Renal cortex interstitium (tissue), 11 donors: ENCODE results near the gene XRCC4. TPM values are rescaled to one million over a fixed set of nuclear protein-coding genes. Genes with fewer than 3 reads are reported as not detected.

Source experiments
- DNase-seq, 11 donors: peaks; one replicate each; pipeline ENCODE4 v3.0.0-alpha.2; 2013; ENCODE audit warnings: low read depth in 9 of 11, low spot score in 4 of 11; ENCODE audit errors: extremely low read depth in 1 of 11
- polyA plus RNA-seq, 3 donors: library from polyadenylated mRNA; unstranded; fragments of 120-200 nt; gene quantifications; one replicate each; pipeline ENCODE4 v1.2.1, GENCODE V29; 2013; ENCODE audit not compliant: insufficient read length in 3 of 3

Gene XRCC4
- polyA plus RNA-seq, 3 donors, result 11.0 to 14.8 (median 11.5) TPM

DNA sequence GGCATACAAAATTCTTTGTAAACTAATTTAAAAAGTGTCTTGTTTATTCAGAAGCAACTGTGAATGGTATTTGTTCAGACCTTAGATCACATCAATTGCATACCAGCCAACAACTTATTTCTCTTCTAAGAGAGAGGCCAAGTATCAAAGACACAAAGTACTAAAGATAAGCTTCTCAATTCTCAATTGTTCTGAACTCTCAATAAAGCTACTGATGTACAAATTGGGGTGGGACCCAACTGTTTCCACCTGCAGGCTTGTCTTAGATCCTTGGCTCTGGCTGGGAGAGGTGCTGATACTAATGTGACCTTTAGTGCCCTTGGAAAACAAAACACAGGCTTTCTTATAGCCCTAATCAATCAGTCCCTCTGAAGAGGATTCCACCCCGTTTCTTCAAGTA, 22.1 kb downstream of the XRCC4 start:
- DNase-seq, result no peak

DNA sequence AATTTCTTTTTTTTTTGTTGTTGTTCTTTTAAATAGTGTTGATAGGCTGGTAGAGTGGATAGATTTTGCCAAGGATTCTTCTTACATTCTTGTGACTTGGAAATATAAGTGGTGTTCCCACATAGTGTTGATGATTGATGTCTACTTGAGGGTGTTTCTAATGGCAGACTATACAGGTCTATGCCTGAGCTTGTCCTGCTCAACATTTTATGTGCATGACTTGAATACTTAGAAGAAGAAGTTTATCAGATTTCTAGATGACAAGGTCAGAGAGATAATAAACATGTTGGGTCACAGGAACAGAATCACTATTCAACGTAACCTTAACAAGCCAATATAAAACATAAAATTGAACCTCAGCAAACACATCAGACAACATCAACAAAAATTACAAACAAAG, 24.2 kb downstream of the XRCC4 start:
- DNase-seq, result no peak

DNA sequence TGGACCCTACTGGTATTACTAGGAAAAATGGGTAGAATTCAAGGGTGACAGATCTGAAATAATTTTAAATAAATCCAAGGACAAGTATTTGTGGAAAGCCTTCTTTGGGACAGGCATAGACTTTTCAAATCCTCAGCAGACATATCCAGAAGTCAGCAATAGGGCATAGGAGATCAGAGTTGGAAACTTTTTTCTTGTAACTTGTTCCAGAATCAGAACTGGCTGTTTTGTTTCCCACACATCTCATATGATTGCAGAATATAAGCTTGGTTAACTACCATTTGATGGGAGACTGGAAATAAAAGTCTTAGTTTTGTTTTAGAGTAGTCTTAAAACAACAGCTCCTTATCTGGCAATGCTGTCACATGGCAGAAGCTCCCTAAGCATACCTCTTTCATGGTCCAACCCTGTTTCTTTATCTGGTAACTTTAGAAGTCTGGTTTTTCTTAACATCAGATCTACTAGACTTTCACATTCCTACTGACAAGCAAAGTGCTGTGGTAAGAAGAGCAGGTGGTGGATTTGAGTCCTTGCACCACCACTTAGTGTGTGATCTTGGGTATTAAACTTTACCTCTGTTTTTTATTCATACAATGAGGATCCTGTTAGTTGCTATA, 25.1 kb downstream of the XRCC4 start:
- no peak for DNase-seq

DNA sequence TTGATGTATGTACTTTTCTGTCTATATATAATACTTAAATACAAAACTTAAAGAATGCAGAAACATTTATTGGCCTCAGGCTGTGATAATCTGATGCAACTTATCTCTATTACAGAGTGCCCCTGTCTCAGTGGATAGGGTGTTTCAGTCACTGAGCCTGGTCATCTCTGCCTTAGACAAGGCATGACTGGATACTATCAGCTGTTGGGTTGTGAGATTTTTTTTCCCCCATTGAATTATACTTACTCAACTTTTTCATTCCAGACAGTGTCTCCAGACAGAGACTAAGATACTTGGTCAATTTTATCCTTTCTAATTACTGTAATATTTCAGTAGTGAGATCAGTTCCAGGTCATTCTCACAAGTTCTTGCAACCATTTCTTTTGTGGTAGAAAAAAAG, 26.7 kb downstream of the XRCC4 start:
- no peak for DNase-seq

DNA sequence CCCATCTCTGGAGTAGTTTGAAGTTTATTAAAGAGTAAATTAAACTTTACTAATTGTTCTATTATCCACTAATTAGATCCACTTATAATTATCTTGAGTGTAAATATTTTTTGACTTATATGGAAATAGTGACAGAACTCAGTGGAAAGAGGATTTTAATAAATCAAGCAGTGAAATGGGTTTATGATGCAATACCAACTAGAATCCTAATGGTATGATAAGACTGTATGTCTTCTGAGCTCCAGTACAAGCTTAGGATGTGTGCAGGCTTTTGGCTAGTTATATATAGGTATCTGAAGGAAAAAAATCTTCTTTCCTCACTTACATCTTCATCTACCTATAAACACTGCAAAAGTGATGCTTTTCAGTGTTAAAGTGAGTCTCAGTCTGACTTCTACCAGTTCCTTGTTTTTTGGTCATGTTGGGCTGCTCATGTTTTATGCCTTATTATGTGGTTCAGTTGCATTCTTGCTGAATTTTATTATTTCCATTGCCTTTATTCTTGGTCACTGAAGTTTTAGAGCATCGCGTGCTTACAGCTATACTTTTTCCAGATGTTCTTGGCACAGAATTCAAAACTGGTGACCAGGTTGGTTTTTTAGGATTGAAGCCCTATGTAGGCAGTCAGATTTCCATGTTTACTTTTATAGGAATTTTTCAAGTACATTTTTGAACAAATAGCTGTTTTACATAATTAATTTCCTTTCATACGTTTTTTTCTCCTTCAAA, 30.5 kb downstream of the XRCC4 start:
- no peak for DNase-seq

DNA sequence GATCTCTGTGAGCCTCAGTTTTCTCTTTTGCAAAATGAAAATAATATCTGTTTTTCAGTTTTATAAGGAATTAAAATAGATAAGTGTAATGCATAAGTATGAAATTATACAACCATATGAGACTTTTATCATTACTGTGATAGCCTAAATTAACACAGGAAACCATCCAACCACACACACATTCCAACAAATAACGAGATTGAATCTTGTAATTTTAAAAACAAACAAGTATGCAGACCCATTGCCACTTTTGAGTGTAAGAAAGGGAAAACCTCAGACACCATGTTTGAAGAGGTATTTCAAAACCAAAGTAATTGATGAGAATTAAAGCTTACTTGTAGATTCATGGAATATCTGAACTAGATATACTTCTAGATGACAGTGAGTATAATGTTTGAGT, 32.0 kb downstream of the XRCC4 start:
- DNase-seq, result no peak

DNA sequence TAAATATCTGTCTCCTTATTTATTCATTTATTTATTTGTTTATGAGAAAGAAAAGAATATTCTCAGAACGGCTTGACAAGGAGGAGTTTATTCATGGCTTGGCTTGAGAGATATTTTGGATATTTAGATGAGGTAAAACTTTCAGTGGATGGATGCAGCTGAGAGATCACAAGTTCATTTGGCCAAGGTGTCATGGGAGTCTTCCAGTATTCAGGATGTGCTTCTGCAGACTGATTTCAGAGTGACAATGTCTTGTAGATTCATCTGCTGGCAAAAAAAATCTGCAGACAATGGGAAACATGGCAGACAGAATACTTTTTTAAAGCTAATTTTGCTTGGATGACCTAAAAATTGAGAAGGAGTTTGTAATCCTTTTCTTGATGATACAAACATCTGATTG, 38.5 kb downstream of the XRCC4 start:
- no peak for DNase-seq

DNA sequence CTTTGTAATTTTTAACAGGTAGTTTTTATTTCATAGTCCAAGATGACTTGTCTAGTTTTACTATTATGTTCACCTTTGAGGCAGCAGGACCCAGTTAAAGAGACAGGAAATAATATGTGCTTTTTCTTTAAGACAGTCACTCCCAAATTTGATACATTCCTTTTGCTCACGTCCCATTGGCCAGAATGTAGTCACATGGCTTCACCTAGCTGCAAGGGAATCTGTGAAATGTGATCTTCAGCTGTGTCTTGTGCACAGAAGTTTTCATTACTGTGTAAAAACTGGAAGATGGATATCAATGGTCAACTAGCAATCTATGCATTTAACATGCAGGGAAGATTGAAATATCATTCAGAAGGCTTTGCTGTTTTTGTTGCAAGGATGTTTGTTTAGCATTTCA, 41.1 kb downstream of the XRCC4 start:
- no peak for DNase-seq

DNA sequence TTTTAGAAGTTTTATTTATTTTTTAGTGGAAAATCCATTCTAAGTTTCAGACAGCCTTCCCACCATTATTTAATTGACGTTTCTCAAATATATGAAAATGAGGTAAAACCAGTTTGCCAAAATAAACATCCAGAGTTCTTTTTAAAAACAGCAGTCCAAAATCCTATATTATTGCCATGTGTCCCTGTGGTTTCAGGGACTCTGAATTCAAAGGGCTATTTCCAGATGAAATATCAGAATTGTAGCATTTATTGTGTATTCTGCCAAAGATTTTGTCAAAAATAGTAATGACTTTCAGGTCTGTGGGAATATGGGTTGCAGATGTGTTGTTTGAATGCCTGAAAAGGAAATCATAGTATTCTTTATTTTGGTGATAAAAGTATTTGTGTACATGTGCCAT, 41.6 kb downstream of the XRCC4 start:
- no peak for DNase-seq

DNA sequence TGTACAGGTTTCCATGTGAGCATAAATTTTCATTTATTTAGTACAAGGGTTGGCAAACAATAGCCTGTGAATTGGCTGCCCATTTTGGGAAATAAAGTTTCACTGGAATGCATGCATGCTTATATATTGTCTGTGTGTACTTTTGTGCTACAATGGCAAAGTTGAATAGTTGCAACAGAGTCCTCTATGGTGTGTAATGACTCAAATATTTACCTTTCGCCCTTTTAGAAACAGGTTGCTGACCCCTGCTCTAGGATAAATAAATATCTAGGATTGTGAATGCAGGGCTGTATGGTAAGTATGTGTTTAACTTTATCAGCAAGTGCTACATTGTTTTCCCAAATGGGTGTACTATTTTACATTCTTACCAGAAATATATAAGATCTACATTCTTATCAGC, 47.2 kb downstream of the XRCC4 start:
- no peak for DNase-seq

DNA sequence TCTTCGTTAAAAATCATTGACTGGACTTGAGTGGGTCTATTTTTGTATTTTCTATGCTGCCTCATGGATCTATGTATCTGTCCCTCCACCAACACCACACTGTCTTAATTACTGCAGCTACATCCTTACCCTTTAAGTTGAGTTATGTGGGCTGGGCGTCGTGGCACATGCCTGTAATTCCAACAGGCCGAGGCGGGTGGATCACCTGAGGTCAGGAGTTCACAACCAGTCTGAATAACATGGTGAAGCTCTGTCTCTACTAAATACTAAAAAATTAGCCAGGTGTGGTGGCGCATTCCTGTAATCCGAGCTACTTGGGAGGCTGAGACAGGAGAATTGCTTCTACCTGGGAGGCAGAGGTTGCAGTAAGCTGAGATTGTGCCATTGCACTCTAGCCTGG, 48.2 kb downstream of the XRCC4 start:
- DNase-seq, result no peak

DNA sequence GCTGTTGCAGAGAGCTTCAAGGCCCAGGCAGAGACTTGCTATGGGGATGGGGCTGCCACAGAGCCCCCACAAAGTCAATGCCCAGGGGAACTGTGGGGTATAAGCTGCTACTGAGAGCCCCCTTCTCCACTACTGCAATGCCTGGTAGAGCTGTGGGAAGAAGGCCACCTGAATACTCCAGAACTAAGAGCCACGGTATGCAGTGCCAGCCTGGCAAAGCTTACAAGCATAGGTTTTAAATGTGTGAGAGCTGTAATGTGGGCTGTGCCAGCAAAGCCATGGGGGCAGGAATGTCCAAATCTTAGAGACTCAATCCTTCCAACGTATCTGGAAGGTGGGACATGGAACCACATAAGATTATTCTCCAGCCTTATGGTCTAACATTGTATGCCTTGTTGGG, 49.2 kb downstream of the XRCC4 start:
- no peak for DNase-seq

DNA sequence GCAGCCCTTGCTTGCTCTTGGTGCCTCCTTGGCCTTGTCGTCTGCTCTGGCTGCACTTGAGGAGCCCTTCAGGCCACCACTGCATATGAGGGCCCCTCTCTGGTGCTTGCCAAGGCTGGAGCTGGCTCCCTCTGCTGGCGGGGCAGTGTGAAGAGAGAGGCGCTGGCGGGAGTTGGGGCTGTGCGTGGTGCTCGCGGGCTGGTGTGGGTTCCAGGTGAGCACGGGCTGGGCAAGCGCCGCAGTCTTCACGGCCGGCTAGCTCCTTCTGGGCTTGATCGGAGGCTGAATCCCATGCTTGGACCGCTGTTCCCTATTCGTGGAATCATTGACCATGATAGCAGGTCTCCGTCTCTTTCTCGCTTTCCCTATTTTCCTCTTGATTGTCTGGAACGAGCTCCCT, 56.5 kb downstream of the XRCC4 start:
- no peak for DNase-seq

DNA sequence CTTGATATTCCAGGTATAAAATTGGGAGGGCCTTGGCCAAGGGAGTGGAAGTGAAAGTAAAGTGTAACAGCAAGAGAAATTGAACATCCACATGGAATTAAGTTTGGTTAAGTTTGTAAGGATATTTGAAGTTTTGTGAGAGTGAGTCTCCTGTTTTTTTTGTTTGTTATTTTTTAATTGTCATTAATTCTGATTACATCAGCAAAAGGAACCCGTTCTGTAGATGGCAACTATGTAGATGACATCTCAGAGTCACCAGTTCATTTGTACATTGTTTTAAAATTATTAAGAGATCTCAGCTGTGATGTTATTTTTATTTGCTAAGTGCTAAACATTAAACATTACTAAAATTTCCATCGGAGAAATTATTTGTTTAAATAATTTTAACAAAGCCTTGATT, 65.2 kb downstream of the XRCC4 start:
- DNase-seq, result no peak

DNA sequence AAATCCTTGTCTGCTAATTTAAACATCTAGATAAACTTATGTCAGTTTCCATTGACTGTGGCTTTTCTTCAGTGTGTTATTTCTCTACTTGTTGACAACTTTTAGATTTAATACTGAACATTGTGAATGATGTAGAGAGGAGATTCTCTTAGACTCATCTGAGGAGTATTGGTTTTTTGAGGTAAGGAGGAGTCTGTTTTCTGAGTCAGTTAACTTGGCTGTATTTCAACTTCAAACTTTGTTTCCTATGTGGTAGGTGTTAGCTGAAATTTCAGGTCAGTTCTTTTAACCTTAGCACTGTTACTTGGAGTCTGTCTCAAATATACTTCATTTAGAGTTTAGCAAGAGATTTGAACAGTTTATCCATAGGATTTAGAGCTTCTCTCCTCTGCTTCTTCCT, 67.9 kb downstream of the XRCC4 start:
- no peak for DNase-seq

DNA sequence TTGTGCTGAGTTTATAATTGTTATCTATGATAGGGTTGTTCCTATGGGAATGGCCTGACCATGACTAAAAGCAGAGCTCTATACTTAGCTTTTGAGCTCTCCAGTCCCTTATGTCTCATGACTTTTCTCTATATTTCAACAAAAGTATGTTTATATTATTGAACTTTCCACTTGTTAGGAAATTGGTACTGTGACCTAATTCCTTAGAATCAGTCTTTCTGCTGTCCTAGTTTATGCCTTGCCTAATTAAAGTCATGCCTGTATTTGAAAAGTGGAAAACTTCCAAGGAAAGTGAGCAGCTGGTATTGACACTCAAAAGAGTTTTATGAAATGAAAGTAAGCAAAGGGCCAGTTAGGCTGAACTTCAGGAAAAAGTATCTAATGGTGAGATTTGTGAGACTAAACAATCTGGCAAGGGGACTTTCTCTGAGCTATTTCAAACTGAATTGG, 68.6 kb downstream of the XRCC4 start:
- no peak for DNase-seq

DNA sequence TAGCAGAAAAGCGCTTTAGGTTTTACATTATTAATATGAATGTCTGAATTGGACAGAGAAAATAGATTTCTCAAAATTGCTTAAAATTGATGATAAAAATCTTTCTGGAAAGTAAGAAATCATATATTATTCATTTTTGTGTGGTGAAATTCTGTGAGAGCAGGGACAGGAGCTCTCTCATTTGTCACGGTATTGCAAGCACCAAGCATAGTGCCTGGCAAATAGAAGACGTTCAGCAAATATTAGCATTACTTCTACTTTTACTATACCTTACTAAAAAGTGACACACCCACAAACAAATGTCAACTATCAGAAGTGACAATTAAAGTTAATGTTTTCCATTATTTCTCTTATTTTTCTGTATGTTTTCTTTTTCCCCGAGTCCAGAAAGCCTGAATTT, 69.1 kb downstream of the XRCC4 start:
- DNase-seq, result no peak

DNA sequence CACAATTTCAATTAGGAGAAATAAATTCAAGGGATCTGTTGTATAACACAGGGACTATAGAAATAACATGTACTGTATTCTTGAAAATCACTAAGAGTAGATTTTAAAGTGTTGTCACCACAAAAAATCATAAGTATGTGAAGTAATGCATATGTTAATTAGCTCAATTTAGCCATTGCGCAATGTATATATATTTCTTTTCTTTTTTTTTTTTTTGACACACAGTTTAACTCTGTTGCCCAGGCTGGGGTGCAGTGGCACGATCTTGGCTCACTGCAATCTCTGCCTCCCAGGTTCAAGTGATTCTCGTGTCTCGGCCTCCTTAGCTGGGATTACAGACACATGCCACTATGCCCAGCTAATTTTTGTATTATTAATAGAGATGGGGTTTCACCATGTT, 70.2 kb downstream of the XRCC4 start:
- no peak for DNase-seq

DNA sequence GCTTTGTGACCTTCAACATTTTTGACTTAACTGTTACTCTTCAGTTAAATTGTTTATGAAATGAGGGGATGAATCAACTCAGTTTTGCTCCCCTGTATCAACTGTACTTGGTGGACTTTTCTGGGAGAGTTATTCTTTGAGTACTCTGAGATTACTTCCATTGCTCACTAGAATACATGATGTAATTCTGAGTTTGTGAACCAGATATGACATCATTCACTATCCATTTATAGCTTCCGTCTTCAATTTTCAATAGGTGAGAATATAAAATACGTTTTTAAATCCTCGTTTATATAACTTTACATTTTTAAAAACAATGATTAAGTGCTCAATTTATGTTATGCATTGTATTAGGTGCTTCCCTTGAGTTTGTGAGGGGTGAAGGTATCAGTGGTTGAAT, 71.0 kb downstream of the XRCC4 start:
- no peak for DNase-seq

DNA sequence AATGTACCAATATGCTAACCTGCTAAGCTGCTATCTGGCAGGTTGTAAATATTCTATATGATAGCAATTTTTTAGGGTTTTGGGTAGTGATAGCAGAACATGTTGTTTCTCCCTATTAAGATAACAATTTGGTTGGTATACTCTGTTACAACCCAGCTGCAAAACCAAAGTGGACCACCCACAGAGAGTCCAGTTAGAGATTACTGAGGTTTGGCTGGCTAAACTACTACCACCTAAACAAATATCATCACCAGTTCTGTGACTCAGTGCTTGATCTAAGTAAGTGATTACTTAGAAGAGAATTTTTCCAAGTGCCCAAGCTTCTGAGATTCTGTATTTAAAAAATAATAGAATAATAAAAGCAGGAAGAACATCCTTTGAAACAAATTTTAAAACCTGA, 72.3 kb downstream of the XRCC4 start:
- DNase-seq, result no peak

DNA sequence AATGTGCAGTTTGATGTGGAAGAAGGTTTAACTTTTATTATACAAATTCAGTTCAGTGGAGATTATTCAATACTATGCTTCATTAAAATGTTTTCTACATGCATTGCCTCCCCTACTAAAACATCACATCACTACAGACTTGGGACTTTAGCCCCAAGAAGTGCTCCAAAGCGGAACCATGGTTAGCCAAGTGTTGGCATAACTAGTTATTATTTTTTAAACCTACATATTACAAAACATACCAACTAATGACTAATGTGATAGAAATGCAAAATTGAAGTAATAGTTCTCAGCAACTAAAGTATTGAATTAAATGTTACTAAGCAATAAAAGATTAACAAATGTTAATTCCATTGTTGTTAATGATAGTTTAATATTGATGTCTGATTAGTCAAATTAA, 74.5 kb downstream of the XRCC4 start:
- no peak for DNase-seq
